HK-2 (cell line): ENCODE data around the gene PFDN6.
A peak's percentile ranks its signal among the peaks of the same experiment; 100 is the strongest.

Experiments
- DNase-seq: peaks from one replicate; pipeline ENCODE4 v3.0.0-alpha.2; 2018; ENCODE audit not compliant: unreplicated experiment

The PFDN6 gene

GRCh38 chr6:33295621-33296369, 6.4 kb downstream of the PFDN6 start:
- no peak for DNase-seq

GRCh38 chr6:33296797-33297405, 7.5 kb downstream of the PFDN6 start:
- no peak for DNase-seq

GRCh38 chr6:33297406-33297955, 8.1 kb downstream of the PFDN6 start:
- no peak for DNase-seq

- DNase-seq: peak; percentile 75
These were observed 8.8 kb downstream of the PFDN6 start for GRCh38 chr6:33297956-33298772.

- DNase-seq: peak; percentile 69
These were observed 9.4 kb downstream of the PFDN6 start, which contains the start of gene RGL2 for GRCh38 chr6:33298773-33299236. Gene RGL2 (minus strand): TSS chr6:33298942. CDS start chr6:33298610, 332 bp downstream.

- peak; percentile 93 for DNase-seq
These were observed 10.0 kb downstream of the PFDN6 start for GRCh38 chr6:33299237-33299944.

- no peak for DNase-seq
These were observed 12.5 kb downstream of the PFDN6 start for GRCh38 chr6:33301877-33302276.

- no peak for DNase-seq
These were observed 14.8 kb downstream of the PFDN6 start for GRCh38 chr6:33304216-33304615.

GRCh38 chr6:33305052-33305451, 15.7 kb downstream of the PFDN6 start:
- DNase-seq: no peak

- DNase-seq: no peak
These were observed 17.0 kb downstream of the PFDN6 start for GRCh38 chr6:33306356-33306755.

GRCh38 chr6:33312361-33313104, 23.1 kb downstream of the PFDN6 start:
- peak; percentile 74 for DNase-seq

GRCh38 chr6:33313105-33313708, 23.8 kb downstream of the PFDN6 start:
- DNase-seq: peak; percentile 39

GRCh38 chr6:33313709-33314514, 24.5 kb downstream of the PFDN6 start, which contains the start of gene TAPBP:
Gene TAPBP (minus strand): TSS chr6:33314078. CDS start chr6:33314041, 37 bp downstream.
- peak; percentile 78 for DNase-seq

GRCh38 chr6:33314515-33314942, 25.1 kb downstream of the PFDN6 start:
- peak; percentile 72 for DNase-seq

GRCh38 chr6:33314943-33315792, 25.8 kb downstream of the PFDN6 start:
- DNase-seq: no peak

GRCh38 chr6:33315793-33316602, 26.6 kb downstream of the PFDN6 start:
- no peak for DNase-seq
